ENCODE measurements around the gene DNA2.

GRCh38 chr10:68440898-68441297, 30.9 kb downstream of the DNA2 start:
- TF ChIP-seq POLR2A (IDR thresholded peaks at IDR 0.05; ENCODE audit: low read depth, low read length) (no peak), POLR2AphosphoS5 (IDR thresholded peaks at IDR 0.05; ENCODE audit: low read depth, low read length) (no peak), TAF1 (IDR thresholded peaks at IDR 0.05; ENCODE audit: low read depth, low read length) (no peak)

All from GM12891 (cell line).